ENCODE measurements around the gene ITPR2. TPM values are rescaled to one million over a fixed set of nuclear protein-coding genes. Genes with fewer than 3 reads are reported as not detected.
"Not testable (repeated sequence)": the region's sequence is repeated elsewhere in the genome, so short reads cannot be mapped to it uniquely, and the experiment has no call there.

The ITPR2 gene
- polyA plus RNA-seq, 1 donor = 16.5 TPM

GRCh38 chr12:26524862-26525465 lies 308.0 kb downstream of the ITPR2 start:
- DNase-seq = no peak

- peak; percentile 19 for DNase-seq
These were observed 309.3 kb downstream of the ITPR2 start for GRCh38 chr12:26523708-26524150.

GRCh38 chr12:26520869-26521268 lies 312.1 kb downstream of the ITPR2 start:
- DNase-seq = no peak

- DNase-seq = no peak
These were observed 312.9 kb downstream of the ITPR2 start for GRCh38 chr12:26520109-26520508.

GRCh38 chr12:26519462-26519861 lies 313.5 kb downstream of the ITPR2 start:
- no peak for DNase-seq

- not testable (repeated sequence) for DNase-seq
These were observed 315.7 kb downstream of the ITPR2 start for GRCh38 chr12:26517320-26517719.

- no peak for DNase-seq
These were observed 318.6 kb downstream of the ITPR2 start for GRCh38 chr12:26514364-26514763.

GRCh38 chr12:26513363-26514043 lies 319.5 kb downstream of the ITPR2 start:
- DNase-seq = no peak

GRCh38 chr12:26512213-26512612 lies 320.8 kb downstream of the ITPR2 start:
- no peak for DNase-seq

- DNase-seq = no peak
These were observed 322.7 kb downstream of the ITPR2 start for GRCh38 chr12:26510354-26510674.

- DNase-seq = no peak
These were observed 325.4 kb downstream of the ITPR2 start for GRCh38 chr12:26507613-26508012.

- DNase-seq = no peak
These were observed 332.9 kb downstream of the ITPR2 start for GRCh38 chr12:26499979-26500640.

- no peak for DNase-seq
These were observed 336.8 kb downstream of the ITPR2 start for GRCh38 chr12:26496170-26496569.

- DNase-seq = no peak
These were observed 339.3 kb downstream of the ITPR2 start for GRCh38 chr12:26493656-26494055.

- no peak for DNase-seq
These were observed 340.6 kb downstream of the ITPR2 start for GRCh38 chr12:26492406-26492805.

GRCh38 chr12:26489908-26490307 lies 343.1 kb downstream of the ITPR2 start:
- no peak for DNase-seq

- DNase-seq = no peak
These were observed 344.6 kb downstream of the ITPR2 start for GRCh38 chr12:26488351-26488750.

- DNase-seq = no peak
These were observed 359.7 kb downstream of the ITPR2 start for GRCh38 chr12:26473291-26473690.

GRCh38 chr12:26471560-26471959 lies 361.4 kb downstream of the ITPR2 start:
- no peak for DNase-seq

- DNase-seq = no peak
These were observed 363.4 kb downstream of the ITPR2 start for GRCh38 chr12:26469421-26470180.

- no peak for DNase-seq
These were observed 365.6 kb downstream of the ITPR2 start for GRCh38 chr12:26467351-26467750.

GRCh38 chr12:26466726-26467125 lies 366.3 kb downstream of the ITPR2 start:
- no peak for DNase-seq
